Activated T-helper 1 cell treated with anti-CD3 and anti-CD28 coated beads, Interleukin-12 subunit alpha, Interleukin-12 subunit beta, Interleukin-2, Interleukin-4 antibody, amounts not matched to agents 30 ng/mL and 10 ng/mL and 1 ng/mL, durations not matched to agents 14 hours and 24 hours and 36 hours (primary cell): Measurements from ENCODE around the gene GRK3. TPM values are rescaled to one million over a fixed set of nuclear protein-coding genes. Genes with fewer than 3 reads are reported as not detected.
"Not testable (repeated sequence)": the region's sequence is repeated elsewhere in the genome, so short reads cannot be mapped to it uniquely, and the experiment has no call there.

ENCODE experiments used
- DNase-seq: peaks from one replicate; pipeline ENCODE4 v3.0.0; 2021; ENCODE audit warnings: low spot score
- H3K27ac Mint-ChIP-seq: one replicate; pipeline ENCODE4 v1.8.0; 2021; ENCODE audit warnings: mild to moderate bottlenecking, mixed read lengths
- H3K27me3 Mint-ChIP-seq: one replicate; pipeline ENCODE4 v1.8.0; 2022; ENCODE audit warnings: mild to moderate bottlenecking, moderate library complexity, mixed read lengths; ENCODE audit not compliant: insufficient read depth
- H3K36me3 Mint-ChIP-seq: one replicate; pipeline ENCODE4 v1.8.0; 2021; ENCODE audit warnings: low read depth, mixed read lengths
- H3K4me1 Mint-ChIP-seq: one replicate; pipeline ENCODE4 v1.8.0; 2021; ENCODE audit warnings: low read depth, mixed read lengths
- H3K4me3 Mint-ChIP-seq: one replicate; pipeline ENCODE4 v1.8.0; 2021; ENCODE audit warnings: mild to moderate bottlenecking, moderate library complexity, mixed read lengths
- H3K9me3 Mint-ChIP-seq: one replicate; pipeline ENCODE4 v1.8.0; 2021; ENCODE audit warnings: mixed read lengths
- intact Hi-C: fragments of 100-400 bp; cut with micrococcal nuclease; formaldehyde crosslinking; loops from one replicate; pipeline ENCODE4 v1.15.1; 2024
- total RNA-seq: library from RNA; stranded (reverse); gene quantifications from 2 replicates; pipeline ENCODE4 v1.2.3, GENCODE V29; 2022

GRK3 gene
- total RNA-seq, 1 donor from 2014 or later: 33.0 TPM

GRCh38 chr22:25568066-25568465 lies 3.6 kb downstream of the GRK3 start:
- not testable (repeated sequence) for H3K9me3 Mint-ChIP-seq, H3K4me3 Mint-ChIP-seq
- intact Hi-C loops: loop anchor here (10.0 kb wide), 1 partner anchor 493 kb away; no protein-coding TSS in a partner anchor

GRCh38 chr22:25569361-25569760 lies 4.9 kb downstream of the GRK3 start:
- no peak for DNase-seq
- peaks cover 84% of the 10 kb centered on the region for H3K4me1 Mint-ChIP-seq
- peaks cover 13% of the 10 kb centered on the region for H3K36me3 Mint-ChIP-seq
- H3K9me3 Mint-ChIP-seq: peaks cover 3% of the 10 kb centered on the region
- H3K4me3 Mint-ChIP-seq: no peak overlapping the region
- H3K27ac Mint-ChIP-seq: no peak overlapping the region
- no peaks in the 10 kb centered on the region for H3K27me3 Mint-ChIP-seq
- intact Hi-C loops: loop anchor here (10.0 kb wide), 1 partner anchor 495 kb away; no protein-coding TSS in a partner anchor

More at GRCh38 chr22:25568066-25568465, 3.6 kb downstream of the GRK3 start:
- DNase-seq, H3K27me3 Mint-ChIP-seq, H3K27ac Mint-ChIP-seq: not testable (repeated sequence)
- Mint-ChIP-seq H3K36me3 (peaks cover 11% of the 10 kb centered on the region), H3K4me1 (peaks cover 87% of the 10 kb centered on the region)

- H3K9me3 Mint-ChIP-seq: peaks cover 3% of the 10 kb centered on the region
- peaks cover 18% of the 10 kb centered on the region for H3K36me3 Mint-ChIP-seq
- no peaks in the 10 kb centered on the region for H3K27me3 Mint-ChIP-seq
- intact Hi-C loops: loop anchor here (5.0 to 10.0 kb wide), 2 partner anchors 177 to 495 kb away; no protein-coding TSS in a partner anchor
- no peak overlapping the region for H3K4me3 Mint-ChIP-seq
- no peak overlapping the region for H3K27ac Mint-ChIP-seq
- DNase-seq: no peak
- H3K4me1 Mint-ChIP-seq: peaks cover 90% of the 10 kb centered on the region
Measured at GRCh38 chr22:25569983-25570382, 5.5 kb downstream of the GRK3 start.

GRCh38 chr22:25570486-25570885 lies 6.0 kb downstream of the GRK3 start:
- Mint-ChIP-seq H3K9me3 (peaks cover 3% of the 10 kb centered on the region), H3K27me3 (no peaks in the 10 kb centered on the region), H3K4me1 (peaks cover 92% of the 10 kb centered on the region), H3K4me3 (no peak overlapping the region), H3K27ac (no peak overlapping the region), H3K36me3 (peaks cover 18% of the 10 kb centered on the region)
- no peak for DNase-seq
- intact Hi-C loops: loop anchor here (5.0 kb wide), 1 partner anchor 177 kb away; no protein-coding TSS in a partner anchor

GRCh38 chr22:25571969-25572707 lies 7.7 kb downstream of the GRK3 start:
- intact Hi-C loops: loop anchor here (2.0 to 5.0 kb wide), 2 partner anchors 131 to 175 kb away; no protein-coding TSS in a partner anchor
- Mint-ChIP-seq H3K36me3 (peaks cover 18% of the 10 kb centered on the region), H3K4me3 (peak overlapping the region; percentile 3), H3K4me1 (peaks cover 75% of the 10 kb centered on the region), H3K27ac (peak overlapping the region; percentile 46)
- not testable (repeated sequence) for H3K27me3 Mint-ChIP-seq, H3K9me3 Mint-ChIP-seq, DNase-seq

- Mint-ChIP-seq H3K4me1 (peaks cover 69% of the 10 kb centered on the region), H3K9me3 (peaks cover 3% of the 10 kb centered on the region), H3K27me3 (no peaks in the 10 kb centered on the region), H3K27ac (peak overlapping the region; percentile 46), H3K36me3 (peaks cover 16% of the 10 kb centered on the region), H3K4me3 (peak overlapping the region; percentile 3)
- no peak for DNase-seq
- intact Hi-C loops: loop anchor here (2.0 to 5.0 kb wide), 2 partner anchors 130 to 175 kb away; no protein-coding TSS in a partner anchor
Measured at GRCh38 chr22:25572708-25573171, 8.3 kb downstream of the GRK3 start.

- intact Hi-C loops: loop anchor here (2.0 to 5.0 kb wide), 2 partner anchors 129 to 173 kb away; no protein-coding TSS in a partner anchor
- no peak overlapping the region for H3K4me3 Mint-ChIP-seq
- H3K27me3 Mint-ChIP-seq: no peaks in the 10 kb centered on the region
- no peak for DNase-seq
- peaks cover 68% of the 10 kb centered on the region for H3K4me1 Mint-ChIP-seq
- H3K36me3 Mint-ChIP-seq: peaks cover 24% of the 10 kb centered on the region
- no peak overlapping the region for H3K27ac Mint-ChIP-seq
- peaks cover 3% of the 10 kb centered on the region for H3K9me3 Mint-ChIP-seq
Measured at GRCh38 chr22:25573841-25574240, 9.4 kb downstream of the GRK3 start.

GRCh38 chr22:25574736-25575135 lies 10.3 kb downstream of the GRK3 start:
- H3K27me3 Mint-ChIP-seq: no peaks in the 10 kb centered on the region
- no peak for DNase-seq
- peaks cover 3% of the 10 kb centered on the region for H3K9me3 Mint-ChIP-seq
- peak overlapping the region; percentile 23 for H3K27ac Mint-ChIP-seq
- H3K36me3 Mint-ChIP-seq: peaks cover 21% of the 10 kb centered on the region
- intact Hi-C loops: loop anchor here (5.0 kb wide), 1 partner anchor 173 kb away; no protein-coding TSS in a partner anchor
- no peak overlapping the region for H3K4me3 Mint-ChIP-seq
- H3K4me1 Mint-ChIP-seq: peaks cover 59% of the 10 kb centered on the region

GRCh38 chr22:25575674-25576392 lies 11.4 kb downstream of the GRK3 start:
- Mint-ChIP-seq H3K4me1 (peaks cover 58% of the 10 kb centered on the region), H3K36me3 (peaks cover 25% of the 10 kb centered on the region)
- H3K27ac Mint-ChIP-seq, H3K27me3 Mint-ChIP-seq, intact Hi-C loops, DNase-seq, H3K9me3 Mint-ChIP-seq, H3K4me3 Mint-ChIP-seq: not testable (repeated sequence)

GRCh38 chr22:25581452-25581851 lies 17.0 kb downstream of the GRK3 start:
- Mint-ChIP-seq H3K36me3 (peaks cover 15% of the 10 kb centered on the region), H3K27ac (peak overlapping the region; percentile 12), H3K4me1 (peaks cover 48% of the 10 kb centered on the region)
- DNase-seq, intact Hi-C loops, H3K27me3 Mint-ChIP-seq, H3K9me3 Mint-ChIP-seq, H3K4me3 Mint-ChIP-seq: not testable (repeated sequence)

GRCh38 chr22:25582946-25583345 lies 18.5 kb downstream of the GRK3 start:
- Mint-ChIP-seq H3K4me3 (no peak overlapping the region), H3K9me3 (no peaks in the 10 kb centered on the region), H3K36me3 (peaks cover 17% of the 10 kb centered on the region), H3K27me3 (no peaks in the 10 kb centered on the region), H3K4me1 (peaks cover 53% of the 10 kb centered on the region), H3K27ac (no peak overlapping the region)
- intact Hi-C loops: no loop called here
- DNase-seq: no peak

- H3K4me3 Mint-ChIP-seq, intact Hi-C loops, DNase-seq, H3K27ac Mint-ChIP-seq, H3K27me3 Mint-ChIP-seq: not testable (repeated sequence)
- Mint-ChIP-seq H3K4me1 (peaks cover 49% of the 10 kb centered on the region), H3K9me3 (peaks cover 11% of the 10 kb centered on the region), H3K36me3 (peaks cover 16% of the 10 kb centered on the region)
Measured at GRCh38 chr22:25584993-25585392, 20.5 kb downstream of the GRK3 start.
